GM12875 (cell line): Measurements from ENCODE around the gene NME7.

Source experiments
- H3K4me3 ChIP-seq: one replicate; pipeline ENCODE4 v1.5.1; 2011; ENCODE audit warnings: low read depth, low read length, control low read depth
- TF ChIP-seq, protein P1 (sequence below): IDR thresholded peaks from 2 replicates; pipeline ENCODE4 v1.5.1; 2011; ENCODE audit warnings: low read depth, mild to moderate bottlenecking, control low read depth, inconsistent platforms, low read length, moderate library complexity, borderline replicate concordance; ENCODE audit not compliant: insufficient read depth

The NME7 gene

DNA sequence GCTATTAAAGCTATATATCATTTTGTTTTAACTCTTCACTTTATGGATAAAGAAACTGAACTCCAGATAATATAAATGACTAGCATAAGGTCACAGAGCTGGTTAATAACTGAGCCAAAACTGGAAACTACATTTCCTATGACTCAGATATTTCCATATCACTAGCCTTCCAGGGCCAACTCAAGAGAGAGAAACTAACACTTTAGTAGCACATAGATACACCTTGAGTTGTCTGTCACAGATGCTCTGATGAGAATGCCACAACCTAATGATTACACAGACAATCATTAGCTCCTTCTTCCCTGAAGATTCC, 40.7 kb downstream of the NME7 start:
- TF ChIP-seq, protein P1, sequence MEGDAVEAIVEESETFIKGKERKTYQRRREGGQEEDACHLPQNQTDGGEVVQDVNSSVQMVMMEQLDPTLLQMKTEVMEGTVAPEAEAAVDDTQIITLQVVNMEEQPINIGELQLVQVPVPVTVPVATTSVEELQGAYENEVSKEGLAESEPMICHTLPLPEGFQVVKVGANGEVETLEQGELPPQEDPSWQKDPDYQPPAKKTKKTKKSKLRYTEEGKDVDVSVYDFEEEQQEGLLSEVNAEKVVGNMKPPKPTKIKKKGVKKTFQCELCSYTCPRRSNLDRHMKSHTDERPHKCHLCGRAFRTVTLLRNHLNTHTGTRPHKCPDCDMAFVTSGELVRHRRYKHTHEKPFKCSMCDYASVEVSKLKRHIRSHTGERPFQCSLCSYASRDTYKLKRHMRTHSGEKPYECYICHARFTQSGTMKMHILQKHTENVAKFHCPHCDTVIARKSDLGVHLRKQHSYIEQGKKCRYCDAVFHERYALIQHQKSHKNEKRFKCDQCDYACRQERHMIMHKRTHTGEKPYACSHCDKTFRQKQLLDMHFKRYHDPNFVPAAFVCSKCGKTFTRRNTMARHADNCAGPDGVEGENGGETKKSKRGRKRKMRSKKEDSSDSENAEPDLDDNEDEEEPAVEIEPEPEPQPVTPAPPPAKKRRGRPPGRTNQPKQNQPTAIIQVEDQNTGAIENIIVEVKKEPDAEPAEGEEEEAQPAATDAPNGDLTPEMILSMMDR: no peak
- no peak overlapping the region for H3K4me3 ChIP-seq

DNA sequence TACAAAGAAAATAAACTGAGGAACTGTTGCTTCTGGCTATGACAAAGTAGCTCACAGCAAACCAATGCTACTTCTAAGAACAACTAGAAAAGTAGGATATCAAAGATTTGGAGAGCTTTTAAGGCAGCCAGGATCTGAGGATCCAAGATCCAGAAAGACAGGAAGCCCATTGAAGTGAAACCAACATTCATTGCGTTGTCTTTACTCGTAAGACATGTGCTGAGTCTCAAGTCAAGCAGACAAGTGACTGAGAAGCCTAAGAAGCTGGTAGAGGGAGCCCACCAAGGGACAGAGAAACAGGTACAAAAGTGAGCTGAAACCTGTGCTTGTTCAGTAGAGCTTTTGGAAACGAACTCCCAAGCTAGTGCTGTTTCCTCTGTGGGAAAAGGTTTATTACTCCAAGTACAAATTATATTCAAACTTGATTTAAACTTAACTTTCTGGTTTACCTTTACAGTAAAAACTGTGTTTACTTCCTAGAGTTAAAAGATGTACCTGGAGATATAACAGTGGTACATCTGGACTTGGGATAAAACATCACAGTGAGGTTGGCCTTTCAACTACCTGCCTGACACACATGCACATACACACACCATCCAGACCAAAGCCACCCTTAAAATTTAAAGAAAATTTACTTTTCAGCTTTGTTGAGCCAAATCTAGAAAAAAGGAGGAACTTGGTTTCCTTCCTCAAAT, 41.2 kb downstream of the NME7 start:
- H3K4me3 ChIP-seq: no peak overlapping the region
- TF ChIP-seq, protein P1: no peak

DNA sequence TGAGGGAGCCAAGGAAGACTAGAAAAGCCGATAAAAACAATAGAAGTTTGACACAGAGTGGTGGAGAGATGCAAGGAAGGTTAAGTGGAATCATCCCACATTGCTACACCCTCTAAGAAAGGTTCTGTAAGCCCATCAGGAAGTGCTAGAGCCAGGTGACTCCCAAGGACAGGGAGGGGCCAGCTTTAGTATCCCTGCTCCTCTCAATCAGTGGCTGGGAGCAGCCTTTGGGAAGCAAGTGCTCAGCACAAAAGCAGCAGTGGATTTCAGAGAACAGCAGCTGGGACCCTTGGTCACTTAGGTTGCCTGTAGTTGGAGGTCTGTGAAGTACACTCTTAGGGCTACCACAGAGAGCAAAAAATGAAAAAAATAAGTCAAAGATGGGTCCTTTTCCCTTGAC, 42.5 kb downstream of the NME7 start:
- no peak overlapping the region for H3K4me3 ChIP-seq
- TF ChIP-seq, protein P1: no peak

DNA sequence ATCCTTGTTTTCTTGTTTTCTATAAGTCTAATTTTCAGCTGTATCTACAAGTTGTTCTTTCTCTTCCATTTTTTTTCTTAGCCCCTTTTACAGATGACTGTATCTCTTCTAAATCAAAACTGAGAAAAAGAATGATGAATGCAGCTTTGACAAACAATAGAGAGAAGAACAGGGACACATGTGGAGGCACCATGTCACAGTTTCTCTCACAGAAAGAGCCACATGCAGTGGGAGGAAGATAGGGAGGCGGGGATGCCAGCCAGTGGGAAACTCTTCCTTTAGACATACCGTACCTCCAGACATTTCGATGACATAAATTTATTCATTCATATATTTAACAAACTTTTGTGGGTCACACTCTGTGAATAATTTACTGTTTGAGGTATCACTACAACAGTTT, 45.5 kb downstream of the NME7 start:
- H3K4me3 ChIP-seq: no peak overlapping the region
- TF ChIP-seq, protein P1: no peak

DNA sequence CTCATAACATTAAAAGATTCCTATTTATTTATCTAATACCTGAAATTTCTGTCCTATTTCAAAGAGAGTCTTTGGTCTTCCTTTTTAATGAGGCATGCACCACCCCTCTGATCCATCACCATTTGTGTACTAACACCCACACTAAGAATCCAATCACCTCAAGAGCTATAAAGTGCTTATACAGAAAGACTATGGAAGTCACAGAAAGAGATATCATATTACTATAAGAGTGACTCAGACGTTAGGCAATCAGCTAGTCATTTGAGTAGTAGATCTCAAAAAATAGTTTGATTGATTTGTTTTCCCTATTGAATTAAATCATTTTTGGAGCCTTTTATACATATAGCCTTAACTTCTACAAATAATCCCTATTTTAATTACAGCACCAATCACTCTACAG, 46.1 kb downstream of the NME7 start:
- no peak overlapping the region for H3K4me3 ChIP-seq
- TF ChIP-seq, protein P1: no peak

DNA sequence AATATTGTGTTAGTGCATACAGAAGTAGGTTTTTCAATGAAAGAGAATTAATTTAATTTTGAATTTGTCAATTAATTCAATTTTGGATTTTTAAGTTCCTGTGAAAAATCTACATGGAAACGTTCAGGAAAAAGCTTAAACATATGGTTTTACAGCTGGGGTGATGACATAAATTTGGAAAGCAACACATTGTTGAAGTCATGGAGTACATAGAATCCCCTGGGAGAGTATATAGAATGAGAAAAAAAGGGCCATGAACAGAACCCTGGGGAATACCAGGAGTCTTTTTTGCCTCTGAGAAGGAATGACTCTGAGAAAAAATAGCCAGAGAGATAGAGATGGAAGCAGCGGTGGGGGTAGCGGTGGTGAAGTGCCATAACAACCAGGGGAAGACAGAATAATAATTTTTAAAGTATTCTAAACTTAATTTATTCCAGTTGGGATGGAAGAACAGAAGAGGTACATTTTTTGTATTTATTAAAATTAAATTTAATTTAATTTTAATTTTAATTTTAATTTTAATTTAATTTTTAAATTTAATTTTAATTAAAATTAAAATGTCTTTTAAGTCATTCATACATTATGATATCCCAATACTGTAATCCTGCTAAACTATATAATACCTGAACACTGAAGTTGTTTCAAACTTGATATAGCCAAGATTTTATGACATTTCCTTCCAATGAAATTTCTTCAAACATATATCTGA, 48.9 kb downstream of the NME7 start:
- TF ChIP-seq, protein P1: no peak

DNA sequence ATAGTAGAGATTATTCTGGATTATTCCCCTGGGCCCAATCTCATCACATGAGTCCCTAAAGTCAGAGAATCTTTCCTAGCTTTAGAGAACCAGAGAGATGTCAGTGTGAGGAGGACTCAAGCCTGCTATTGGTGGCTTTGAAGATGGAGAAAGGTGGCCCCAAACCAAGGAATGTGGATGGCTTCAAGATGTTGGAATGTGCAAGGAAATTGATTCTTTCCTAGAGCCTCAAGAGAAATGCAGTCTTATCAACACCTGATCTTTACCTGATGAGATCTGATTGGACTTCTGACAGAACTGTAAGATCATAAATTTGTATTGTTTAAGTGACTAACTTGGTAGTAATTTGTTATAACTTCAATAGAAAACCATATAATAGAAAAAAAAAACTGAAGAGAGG, 51.0 kb downstream of the NME7 start:
- H3K4me3 ChIP-seq: no peak overlapping the region
- TF ChIP-seq, protein P1: no peak

More for the DNA sequence above, 48.9 kb downstream of the NME7 start:
- H3K4me3 ChIP-seq: no peak overlapping the region
